NCI-H526 treated with DMSO at 0.1 percent for 48 hours (cell line): ENCODE measurements around the gene PDE7B.

Source experiments
- DNase-seq: peaks from one replicate; lab custom pipeline; 2025; lab: John Stamatoyannopoulos, UW

PDE7B gene

DNA sequence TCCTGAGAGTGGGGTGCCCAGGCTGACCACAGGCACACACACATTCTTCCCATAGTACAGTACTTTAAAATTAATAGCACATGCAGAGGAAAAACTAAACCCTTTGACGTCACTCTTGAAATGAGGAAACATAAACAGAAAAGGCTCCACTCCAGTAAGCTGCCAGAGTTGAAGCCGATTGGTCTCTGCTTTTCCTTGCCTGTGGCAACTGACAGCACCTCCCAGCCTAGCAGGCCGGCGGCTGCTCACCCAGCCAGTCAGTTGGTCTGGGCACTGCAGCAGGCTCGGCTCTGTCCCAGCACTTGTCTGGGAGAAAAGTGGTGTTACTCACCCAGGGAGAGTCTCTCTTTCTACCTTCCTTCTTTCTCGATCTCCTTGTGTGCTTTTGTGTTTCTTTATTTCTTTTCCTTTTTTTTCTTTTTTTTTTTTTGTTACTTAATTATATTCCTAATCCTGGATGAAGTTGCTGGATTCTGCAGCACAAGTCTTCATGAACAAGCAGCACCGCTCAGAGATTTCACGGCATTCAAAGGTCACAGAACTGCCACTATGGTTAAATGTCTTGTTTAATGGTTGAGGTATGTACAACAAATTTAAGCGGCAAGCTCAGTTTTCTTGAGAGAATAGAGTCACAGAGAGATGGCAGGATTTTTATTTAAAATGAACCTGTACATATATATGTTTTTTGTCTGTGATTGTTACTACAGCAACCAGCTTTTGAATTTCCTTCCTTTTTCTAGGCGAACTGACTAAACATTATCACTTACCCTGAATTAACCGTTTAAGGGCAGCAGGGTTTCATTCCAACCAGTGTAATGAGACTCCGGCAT, at the start of gene PDE7B:
PDE7B (plus strand) TSS at position 260 of the 830 bp plus-strand sequence.
- DNase-seq, result no peak

DNA sequence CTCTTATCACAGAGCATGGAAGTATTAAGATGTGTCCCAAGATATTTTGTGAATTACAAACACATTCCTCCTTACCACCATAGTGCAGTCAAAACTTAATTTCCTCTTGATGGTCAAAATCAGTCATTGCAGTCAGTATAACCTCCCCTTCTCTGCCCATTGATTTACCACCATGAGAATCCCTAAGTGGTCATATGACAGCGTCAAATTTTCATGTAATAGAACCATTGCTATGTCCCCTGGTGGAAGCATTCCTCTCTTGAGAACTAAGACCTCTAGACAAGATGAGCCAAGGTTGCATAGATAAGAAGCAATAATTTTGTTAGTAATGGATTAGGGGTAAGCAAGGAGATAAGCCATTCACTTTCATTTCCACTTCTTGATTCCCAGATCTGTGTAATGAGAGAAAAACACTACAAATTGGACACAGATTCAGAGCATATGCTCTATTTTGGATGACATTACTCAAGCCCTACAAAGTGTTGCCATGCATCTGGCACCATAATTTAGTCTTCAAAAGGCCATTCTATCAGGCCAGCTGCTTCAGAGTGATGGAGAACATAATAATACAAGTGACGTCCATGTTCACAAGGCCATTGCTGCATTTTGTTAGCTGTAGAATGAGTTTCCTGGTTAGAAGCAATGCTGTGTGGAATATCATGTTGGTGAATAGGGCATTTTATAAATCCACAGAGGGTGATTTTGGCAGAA, 49.6 kb upstream of the PDE7B start:
- no peak for DNase-seq

GRCh38 chr6:135810486-135810885, 41.0 kb upstream of the PDE7B start:
- no peak for DNase-seq

- no peak for DNase-seq
Observed at GRCh38 chr6:135811170-135811569, 40.3 kb upstream of the PDE7B start.

- no peak for DNase-seq
Observed at GRCh38 chr6:135811644-135812526, 39.6 kb upstream of the PDE7B start.

DNA sequence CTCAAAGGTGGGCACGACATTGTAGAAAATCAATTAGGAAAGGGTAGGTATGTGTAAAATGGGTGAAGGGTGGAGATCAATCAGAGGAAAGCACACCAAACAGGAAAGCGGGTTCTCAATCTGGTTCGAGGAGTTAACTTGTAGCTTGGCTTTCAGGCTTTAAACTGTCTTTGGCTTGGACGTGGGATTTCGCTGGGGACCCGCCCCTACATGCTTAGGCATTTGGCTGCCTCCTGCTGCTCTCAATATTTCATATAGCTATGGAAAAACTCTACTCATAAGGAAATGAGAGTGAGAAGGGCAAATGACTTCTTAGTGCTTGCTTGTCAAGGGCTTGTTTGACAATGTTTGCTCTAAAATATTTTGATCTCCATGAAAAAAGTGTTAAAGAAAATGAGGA, 38.1 kb upstream of the PDE7B start:
- DNase-seq, result no peak

DNA sequence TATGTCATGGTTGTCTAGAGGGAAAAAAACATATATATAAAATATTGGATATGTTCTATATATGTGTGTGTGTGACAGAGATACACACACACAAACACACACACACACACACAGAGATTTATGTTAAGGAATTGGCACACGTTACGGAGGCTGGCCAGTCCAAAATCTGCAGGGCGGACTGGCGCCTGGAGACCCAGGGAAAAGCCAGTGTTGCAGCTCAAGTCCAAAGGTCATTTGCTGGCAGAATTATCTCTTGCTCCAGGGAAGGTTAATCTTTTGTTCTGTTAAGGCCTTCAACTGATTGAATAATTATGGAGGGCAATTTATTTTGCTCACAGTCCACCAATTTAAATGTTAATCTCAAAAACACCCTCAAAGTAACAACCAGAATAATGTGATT, 37.5 kb upstream of the PDE7B start:
- DNase-seq, result no peak

GRCh38 chr6:135815216-135815615, 36.3 kb upstream of the PDE7B start:
- no peak for DNase-seq

- DNase-seq, result no peak
Observed at GRCh38 chr6:135817035-135817434, 34.5 kb upstream of the PDE7B start.

DNA sequence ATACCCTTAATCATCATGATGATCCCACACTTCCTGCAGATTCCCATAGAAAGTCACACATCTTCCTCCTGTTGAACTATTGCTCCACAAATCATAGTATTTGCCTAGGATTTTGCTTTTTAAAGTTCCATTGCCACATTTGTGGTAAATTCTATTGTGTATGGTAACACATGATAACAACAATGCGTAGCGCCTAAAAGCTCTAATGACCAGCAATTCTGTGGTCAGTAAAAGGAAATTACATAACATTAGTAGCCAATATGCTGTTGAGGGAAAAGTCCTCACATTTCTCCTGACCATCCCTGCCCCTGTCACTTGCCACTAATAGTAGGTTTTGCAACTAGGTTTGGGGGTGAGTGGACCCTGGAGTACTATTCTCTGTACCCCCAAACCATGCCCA, 31.8 kb upstream of the PDE7B start:
- no peak for DNase-seq

DNA sequence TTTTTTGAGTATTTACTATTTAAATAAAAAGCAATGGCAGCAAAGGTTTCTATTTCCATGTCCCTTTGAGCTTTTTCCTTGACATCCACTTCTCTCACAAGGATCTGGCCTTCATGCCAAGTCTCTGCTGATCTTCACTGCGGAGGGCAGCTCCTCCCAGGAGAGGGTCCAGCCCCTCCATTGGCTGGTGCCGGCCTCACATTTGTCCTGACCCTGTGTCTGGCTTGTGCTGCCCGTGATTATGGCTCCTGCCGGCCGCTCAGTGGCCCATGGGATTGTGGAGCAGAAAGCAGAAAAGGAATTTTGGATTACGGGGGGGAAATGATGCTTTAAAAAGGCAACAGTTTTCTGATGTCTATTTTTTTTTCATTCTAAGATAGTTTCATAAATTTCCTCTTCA, 31.2 kb upstream of the PDE7B start:
- no peak for DNase-seq

GRCh38 chr6:135823851-135824250, 27.6 kb upstream of the PDE7B start:
- DNase-seq, result no peak

DNA sequence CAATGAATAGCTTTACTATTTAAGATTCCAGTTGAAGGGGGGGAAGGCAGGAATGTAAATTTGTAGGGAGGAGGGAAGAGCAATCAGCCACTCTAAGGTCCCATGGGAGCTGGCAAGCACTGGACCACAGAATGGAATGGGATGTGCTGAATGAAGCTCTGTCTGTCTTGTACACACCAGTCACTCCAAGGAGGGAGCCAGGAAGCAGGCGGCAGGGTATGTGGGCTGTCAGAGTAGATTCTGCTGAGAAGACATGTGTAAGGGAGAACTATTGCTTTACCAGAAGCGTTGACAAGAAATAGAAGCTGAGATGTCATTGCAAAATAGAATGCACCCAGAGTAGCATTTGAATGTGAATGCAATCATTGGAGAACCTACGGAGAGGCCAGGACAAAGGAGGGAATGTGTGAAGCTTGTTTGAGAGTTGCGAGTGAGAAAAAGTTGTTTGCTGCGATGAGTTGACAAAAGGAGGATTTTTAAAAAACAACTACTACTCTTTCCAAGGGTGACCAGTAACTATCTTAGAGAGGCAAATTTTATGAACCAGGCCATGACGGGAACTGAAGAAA, 25.2 kb upstream of the PDE7B start:
- DNase-seq, result no peak

DNA sequence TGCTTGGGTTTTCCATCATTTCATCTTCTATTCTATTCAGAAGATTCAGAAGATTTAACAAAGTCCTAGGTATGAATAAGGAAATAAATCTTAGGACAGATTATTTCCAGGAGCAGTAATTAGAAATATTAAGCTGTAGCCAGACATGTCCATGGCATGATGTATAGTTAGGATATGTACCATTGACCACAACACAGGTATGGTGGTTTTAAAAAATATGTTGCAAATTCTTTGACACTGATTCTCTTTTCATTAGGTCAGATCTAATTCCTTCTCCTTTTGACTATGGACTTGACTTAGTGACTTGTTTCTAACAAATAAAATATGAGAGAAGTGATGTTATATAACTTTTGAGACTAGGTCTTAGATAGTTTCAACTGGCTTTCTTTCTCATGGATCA, 23.5 kb upstream of the PDE7B start:
- DNase-seq, result no peak

DNA sequence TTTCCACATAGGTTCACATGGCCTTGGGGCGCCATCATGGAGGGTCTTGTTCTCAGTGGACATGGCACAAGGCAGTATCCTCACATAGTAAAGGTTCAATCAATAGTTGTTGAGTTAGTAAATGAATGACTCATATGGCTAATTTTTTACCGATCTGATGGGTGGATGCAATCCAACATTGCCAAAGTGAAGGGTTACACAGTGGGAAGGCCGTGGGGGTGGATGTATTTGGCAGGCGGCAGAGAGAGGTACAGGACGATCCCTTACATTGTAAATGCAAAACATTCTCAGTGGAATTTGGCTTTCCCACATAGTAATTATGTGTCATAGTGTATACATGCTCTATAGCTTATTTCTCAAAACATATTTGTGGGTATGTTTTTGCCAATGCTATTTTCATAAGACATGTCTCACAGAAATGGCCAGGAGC, 21.0 kb upstream of the PDE7B start:
- no peak for DNase-seq

- DNase-seq, result no peak
Observed at GRCh38 chr6:135831016-135831415, 20.5 kb upstream of the PDE7B start.

DNA sequence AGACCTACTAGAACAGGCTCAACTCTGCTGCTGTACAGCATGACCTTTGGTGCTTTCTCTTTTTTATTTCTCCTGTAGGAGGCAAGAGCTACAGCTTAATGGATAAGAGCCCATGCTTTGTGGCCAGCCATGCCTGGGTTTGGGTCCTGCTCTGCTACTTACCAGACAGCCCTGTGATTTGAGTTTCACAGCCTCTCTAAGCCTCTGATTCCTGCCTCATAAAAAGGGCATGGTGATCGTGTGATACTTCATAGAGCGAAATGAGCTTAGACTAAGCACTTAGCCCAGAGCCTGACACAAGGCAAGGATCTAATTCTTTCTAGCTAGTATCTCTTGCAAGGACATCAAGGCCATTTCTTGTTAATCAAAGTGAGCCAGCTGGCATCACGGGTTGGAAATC, 19.3 kb upstream of the PDE7B start:
- no peak for DNase-seq

- DNase-seq, result no peak
Observed at GRCh38 chr6:135833771-135834170, 17.7 kb upstream of the PDE7B start.

GRCh38 chr6:135837735-135838449, 13.6 kb upstream of the PDE7B start:
- DNase-seq, result no peak

DNA sequence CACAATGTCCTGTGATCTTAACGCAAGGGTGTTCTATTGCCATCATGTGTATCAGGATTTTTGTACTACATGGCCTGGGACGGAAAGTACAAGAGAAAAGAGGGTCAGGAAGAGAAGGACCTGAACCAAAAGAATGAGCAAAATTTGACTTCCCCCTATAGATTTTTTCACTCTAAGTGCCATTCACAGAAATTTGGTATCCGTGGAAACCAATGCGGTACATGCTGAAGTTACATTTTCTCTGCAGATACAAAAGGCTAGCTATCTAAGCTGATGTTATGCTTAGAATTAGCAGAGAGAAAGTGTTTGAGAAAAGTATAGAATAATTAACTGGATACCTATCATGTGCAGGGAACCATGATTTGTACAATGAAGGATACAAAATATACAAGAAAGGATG, 12.4 kb upstream of the PDE7B start:
- no peak for DNase-seq

GRCh38 chr6:135842618-135843392, 8.7 kb upstream of the PDE7B start:
- no peak for DNase-seq
